HG03045 (cell line): Measurements from ENCODE around the gene ZNF432.
"Not testable (repeated sequence)": the region's sequence is repeated elsewhere in the genome, so short reads cannot be mapped to it uniquely, and the experiment has no call there.

ENCODE experiments used
- ATAC-seq: cut with Tn5 transposase; IDR thresholded peaks from one replicate; pipeline ENCODE4 v1.9.1; 2021; ENCODE audit warnings: mild to moderate bottlenecking, moderate library complexity; ENCODE audit not compliant: unreplicated experiment

The ZNF432 gene

GRCh38 chr19:52048555-52049501 is at the start of gene ZNF432:
ZNF432 (minus strand) TSS chr19:52048838; CDS start chr19:52046868, 1,970 bp downstream.
- peak; percentile 92 for ATAC-seq

DNA sequence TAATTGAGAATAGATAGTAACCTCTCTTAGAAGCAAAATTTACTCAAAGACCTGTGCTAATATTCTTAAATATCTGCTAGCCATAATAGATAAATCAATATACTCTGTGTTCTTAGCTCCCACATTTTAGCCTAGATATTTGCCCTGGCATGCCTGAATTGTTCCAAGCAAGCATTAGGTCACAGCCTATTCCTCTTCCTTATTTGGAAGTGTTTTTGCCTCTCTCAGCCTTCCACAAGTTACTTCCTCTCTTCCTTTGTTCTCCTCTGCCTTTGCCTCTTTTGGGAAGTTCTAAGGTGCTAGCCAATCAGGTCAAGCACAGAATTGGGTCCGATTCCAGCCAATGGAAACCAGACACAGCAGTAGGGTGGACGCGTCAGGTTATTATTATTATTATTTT is 47.8 kb upstream of the ZNF432 start:
- ATAC-seq = not testable (repeated sequence)

DNA sequence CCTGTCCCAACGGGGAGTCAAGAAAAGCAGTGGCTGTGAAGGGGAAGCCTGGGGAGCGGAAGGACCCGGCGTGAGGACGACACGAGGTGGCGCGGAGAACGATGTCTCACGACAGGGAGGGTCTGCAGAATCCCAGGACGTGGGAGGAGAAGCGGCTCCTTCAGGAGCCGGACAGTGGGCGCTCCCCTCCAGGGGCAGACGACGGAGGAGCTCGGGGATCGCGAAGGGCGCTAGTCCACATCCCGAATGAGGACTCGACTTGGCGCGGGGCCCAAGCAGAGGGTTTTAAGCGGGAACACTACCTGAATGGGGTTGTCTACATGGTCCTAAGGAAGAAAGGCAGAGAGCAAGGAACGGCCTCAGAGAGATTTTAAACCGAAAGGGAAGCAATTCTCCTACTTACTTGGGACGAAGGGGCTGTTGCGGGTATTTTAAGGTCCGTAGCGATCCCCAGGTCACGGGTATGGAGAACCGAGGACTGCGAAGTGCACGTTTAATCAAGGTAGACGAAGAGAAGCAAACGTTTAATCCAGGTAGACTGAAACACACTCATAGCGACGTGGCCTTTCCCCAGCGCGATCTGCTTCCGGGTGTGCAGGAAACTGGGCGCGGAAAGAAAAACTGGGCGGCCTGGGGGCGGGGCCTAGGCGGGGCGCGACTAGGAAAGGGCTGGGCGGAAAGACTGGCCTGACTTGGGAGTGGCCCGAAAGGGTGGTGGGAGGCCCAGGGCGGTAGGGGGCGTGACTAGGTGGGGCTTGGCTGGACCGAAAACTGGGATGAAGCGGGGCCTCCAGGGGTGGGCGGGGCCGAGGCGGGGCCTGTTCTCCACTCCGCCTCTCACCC is 46.8 kb upstream of the ZNF432 start, which contains the start of gene ZNF841:
Gene ZNF841 (minus strand): TSS at position 594 of the 843 bp plus-strand sequence. CDS start 10,964 bp downstream, outside the sequence.
- peak; percentile 91 for ATAC-seq

- no peak for ATAC-seq
Observed at GRCh38 chr19:52094526-52095130, 46.0 kb upstream of the ZNF432 start.

DNA sequence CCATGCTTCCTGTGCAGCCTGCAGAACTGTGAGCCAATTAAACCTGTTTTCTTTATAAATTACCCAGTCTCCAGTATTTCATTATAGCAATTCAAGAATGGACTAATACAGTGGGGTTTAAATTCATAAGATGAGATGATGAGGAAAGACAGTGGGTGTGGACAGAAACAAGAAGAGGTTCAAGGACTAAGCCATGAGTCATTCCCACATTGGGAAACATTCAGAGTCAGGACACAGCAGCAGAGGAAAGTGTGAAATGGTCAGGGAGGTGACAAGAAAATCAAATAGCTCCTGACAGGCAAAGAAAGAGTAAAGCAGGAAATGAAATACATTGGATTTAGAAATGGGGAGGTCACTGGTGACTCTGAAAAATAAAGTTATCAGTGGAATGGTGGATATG is 37.8 kb upstream of the ZNF432 start:
- no peak for ATAC-seq

- ATAC-seq = no peak
Observed at GRCh38 chr19:52070496-52070895, 21.9 kb upstream of the ZNF432 start.

DNA sequence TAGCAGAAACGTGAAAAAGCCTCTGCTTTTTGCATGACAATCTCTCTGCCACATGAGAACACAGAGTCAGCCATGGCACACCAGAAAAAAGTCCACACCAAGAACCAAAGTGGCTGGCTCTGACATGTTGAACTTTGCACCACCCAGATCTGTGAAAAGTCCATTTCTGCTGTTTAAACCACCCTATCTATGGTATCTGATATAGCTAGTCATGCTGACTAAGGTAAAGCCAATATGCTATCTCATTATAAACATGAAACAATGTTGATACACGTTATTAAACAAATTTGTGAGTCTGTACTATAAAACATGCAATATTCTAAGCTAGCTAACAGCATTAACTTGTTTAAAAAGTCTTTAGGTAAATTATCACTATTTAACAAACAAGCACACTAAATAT is 21.0 kb upstream of the ZNF432 start:
- ATAC-seq = no peak

GRCh38 chr19:52066258-52066863 is 17.7 kb upstream of the ZNF432 start:
- no peak for ATAC-seq

GRCh38 chr19:52065399-52065798 is 16.8 kb upstream of the ZNF432 start:
- ATAC-seq = no peak

- ATAC-seq = not testable (repeated sequence)
Observed at GRCh38 chr19:52056480-52056879, 7.8 kb upstream of the ZNF432 start.

- ATAC-seq = not testable (repeated sequence)
Observed at GRCh38 chr19:52051736-52052135, 3.1 kb upstream of the ZNF432 start.

GRCh38 chr19:52039169-52039568 is 9.5 kb downstream of the ZNF432 start:
- no peak for ATAC-seq

DNA sequence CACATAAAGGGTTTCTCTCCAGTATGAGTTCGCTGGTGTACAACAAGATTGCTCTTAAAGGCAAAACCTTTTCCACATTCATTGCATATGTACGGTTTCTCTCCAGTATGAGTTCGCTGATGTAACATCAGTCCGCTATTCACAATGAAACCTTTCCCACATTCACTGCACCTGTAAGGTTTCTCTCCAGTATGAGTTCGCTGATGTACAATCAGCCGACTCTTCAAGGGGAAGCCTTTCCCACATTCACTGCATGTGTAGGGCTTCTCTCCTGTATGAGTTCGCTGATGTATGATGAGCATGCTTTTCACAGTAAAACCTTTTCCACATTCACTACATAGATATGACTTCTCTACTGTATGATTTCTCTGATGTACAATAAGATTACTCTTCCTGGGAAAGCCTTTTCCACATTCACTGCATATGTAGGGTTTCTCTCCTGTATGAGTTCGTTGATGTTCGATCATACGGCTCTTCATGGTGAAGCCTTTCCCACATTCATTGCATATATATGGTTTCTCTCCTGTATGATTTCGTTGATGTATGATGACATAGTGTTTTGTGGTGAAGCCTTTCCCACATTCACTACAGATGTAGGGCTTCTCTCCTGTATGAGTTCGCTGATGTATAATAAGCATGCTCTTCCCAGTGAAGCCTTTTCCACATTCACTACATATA is 14.4 kb downstream of the ZNF432 start:
- no peak for ATAC-seq

DNA sequence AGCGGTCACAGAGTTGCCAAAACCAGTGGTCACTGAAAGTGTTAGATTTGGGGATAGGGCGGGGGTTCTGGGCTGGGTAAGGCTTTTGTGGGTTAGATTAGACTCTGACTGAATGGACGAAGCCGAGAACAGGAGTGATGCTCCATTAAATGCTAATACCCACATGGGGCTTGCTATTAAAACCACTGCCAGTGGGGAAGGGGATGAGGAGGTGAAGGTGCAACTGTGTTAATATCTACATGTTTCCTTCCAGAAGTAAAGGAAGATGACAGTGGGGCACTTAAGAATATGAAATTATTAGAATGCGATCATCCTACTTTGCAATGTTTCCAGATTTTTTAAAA is 19.9 kb downstream of the ZNF432 start:
- ATAC-seq = no peak

GRCh38 chr19:52028027-52028779 is 20.4 kb downstream of the ZNF432 start, which contains the start of gene ZNF614:
ZNF614 (minus strand) TSS chr19:52028379; CDS start chr19:52025745, 2,634 bp downstream.
- peak; percentile 84 for ATAC-seq

GRCh38 chr19:52026255-52026990 is 22.2 kb downstream of the ZNF432 start:
- not testable (repeated sequence) for ATAC-seq

- ATAC-seq = not testable (repeated sequence)
Observed at GRCh38 chr19:52024478-52024877, 24.2 kb downstream of the ZNF432 start.

DNA sequence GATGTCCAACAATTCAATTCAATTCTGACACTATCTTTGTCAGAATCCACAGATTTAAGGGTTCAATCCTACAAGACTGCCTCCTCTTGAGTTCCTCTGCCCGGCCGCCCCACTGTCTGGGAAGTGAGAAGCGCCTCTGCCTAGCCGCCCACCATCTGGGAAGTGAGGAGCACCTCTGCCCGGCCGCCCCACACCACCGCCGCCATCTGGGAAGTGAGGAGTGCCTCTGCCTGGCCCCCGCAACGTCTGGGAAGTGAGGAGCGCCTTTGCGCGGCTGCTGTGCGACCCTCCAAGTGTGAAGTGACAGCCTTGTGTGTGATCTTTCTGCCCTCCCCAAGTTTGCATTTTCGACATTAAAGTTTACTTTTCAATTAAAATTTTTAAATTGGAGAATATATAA is 26.4 kb downstream of the ZNF432 start:
- ATAC-seq = no peak

GRCh38 chr19:52020506-52020905 is 28.1 kb downstream of the ZNF432 start:
- ATAC-seq = no peak
